Activated CD4-positive, alpha-beta T cell treated with anti-CD3 and anti-CD28 coated beads, Interleukin-2, amount 10 ng/mL, durations not matched to agents 24 days and 14 days (primary cell): ENCODE results near the gene KRCC1. TPM values are rescaled to one million over a fixed set of nuclear protein-coding genes. Genes with fewer than 3 reads are reported as not detected.
"Not testable (repeated sequence)": the region's sequence is repeated elsewhere in the genome, so short reads cannot be mapped to it uniquely, and the experiment has no call there.

Experiments
- DNase-seq: peaks from one replicate; pipeline ENCODE4 v3.0.0; 2022
- H3K27ac Mint-ChIP-seq: one replicate; pipeline ENCODE4 v1.8.0; 2022; ENCODE audit warnings: mild to moderate bottlenecking, mixed read lengths
- H3K27me3 Mint-ChIP-seq: one replicate; pipeline ENCODE4 v1.8.0; 2022; ENCODE audit warnings: mixed read lengths
- H3K36me3 Mint-ChIP-seq: one replicate; pipeline ENCODE4 v1.8.0; 2022; ENCODE audit warnings: low read depth, mild to moderate bottlenecking, mixed read lengths
- H3K4me1 Mint-ChIP-seq: one replicate; pipeline ENCODE4 v1.8.0; 2021; ENCODE audit warnings: mixed read lengths
- H3K4me3 Mint-ChIP-seq: one replicate; pipeline ENCODE4 v1.8.0; 2022; ENCODE audit warnings: mild to moderate bottlenecking, moderate library complexity, mixed read lengths
- H3K9me3 Mint-ChIP-seq: one replicate; pipeline ENCODE4 v1.8.0; 2021; ENCODE audit warnings: mixed read lengths
- intact Hi-C: fragments of 100-400 bp; cut with micrococcal nuclease; formaldehyde crosslinking; loops from one replicate; pipeline ENCODE4 v1.15.1; 2023
- total RNA-seq: library from RNA; stranded (reverse); gene quantifications from 2 replicates; pipeline ENCODE4 v1.2.3, GENCODE V29; 2022

The KRCC1 gene
- total RNA-seq, 1 donor from 2014 or later, result 16.5 TPM

DNA sequence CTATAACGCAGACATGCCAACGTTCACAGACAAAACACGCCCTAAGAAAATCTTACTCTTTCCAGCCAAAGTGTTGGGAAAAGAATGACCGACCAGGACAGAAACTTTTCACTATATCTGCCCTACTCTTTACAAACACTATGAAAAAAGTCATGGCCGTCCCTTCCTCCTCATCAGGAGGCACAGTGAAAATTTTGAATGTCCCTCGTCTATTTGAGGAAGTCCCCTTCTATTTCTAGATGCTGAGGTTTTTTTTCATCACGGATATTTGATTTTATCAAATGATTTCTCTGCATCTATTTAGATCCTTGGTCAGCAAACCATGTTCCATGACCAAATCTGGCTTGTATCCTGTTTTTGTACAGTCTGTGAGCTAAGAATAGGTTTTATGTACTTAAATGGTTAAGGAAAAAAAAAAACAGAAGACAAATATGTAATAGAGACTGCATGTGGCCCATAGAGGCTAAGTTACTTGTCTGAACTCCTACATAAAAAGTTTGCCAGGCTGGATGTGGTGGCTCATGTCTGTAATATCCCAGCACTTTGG is 61.2 kb downstream of the KRCC1 start:
- H3K27me3 Mint-ChIP-seq, H3K4me1 Mint-ChIP-seq, H3K9me3 Mint-ChIP-seq, intact Hi-C loops, DNase-seq, H3K36me3 Mint-ChIP-seq, H3K4me3 Mint-ChIP-seq, H3K27ac Mint-ChIP-seq: not testable (repeated sequence)

DNA sequence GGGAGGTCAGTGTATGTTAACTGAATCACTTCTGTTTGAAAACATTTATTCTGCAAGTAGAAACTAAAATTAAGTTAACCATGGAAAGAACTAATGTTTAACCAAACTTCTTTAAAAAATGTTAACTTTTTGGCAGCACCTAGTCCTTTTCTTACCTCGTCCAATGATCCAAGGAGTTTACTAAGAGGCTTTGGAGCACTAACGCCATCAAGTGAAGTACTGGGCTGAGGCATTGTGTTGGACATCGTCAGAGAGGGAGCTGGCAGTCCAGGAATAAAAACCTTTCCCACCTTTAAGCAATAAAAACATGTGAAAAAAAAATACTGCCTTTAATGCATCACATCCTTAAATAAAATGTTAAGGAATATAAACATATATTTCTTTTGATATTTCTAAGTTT is 63.0 kb downstream of the KRCC1 start:
- H3K4me3 Mint-ChIP-seq, H3K27me3 Mint-ChIP-seq, H3K27ac Mint-ChIP-seq, H3K4me1 Mint-ChIP-seq, H3K36me3 Mint-ChIP-seq, H3K9me3 Mint-ChIP-seq, DNase-seq, intact Hi-C loops: not testable (repeated sequence)

DNA sequence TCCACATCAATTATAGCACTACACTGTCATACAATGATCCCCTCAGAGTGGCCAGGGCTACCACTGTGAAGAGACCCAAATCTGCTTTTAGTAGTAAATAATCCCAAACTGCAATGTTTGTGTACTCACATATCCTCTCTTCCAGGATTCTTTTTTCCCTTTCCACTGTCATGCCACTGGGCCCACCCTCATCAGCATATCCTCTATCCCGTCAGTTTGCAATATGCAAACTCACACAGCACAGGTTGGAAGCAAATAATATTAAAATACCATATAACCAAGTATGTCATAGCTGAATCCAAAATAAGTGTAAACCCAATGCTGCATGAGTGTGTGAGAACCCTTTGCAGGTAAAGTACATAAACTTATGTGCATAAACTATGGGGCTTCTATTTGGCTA is 68.1 kb downstream of the KRCC1 start:
- H3K9me3 Mint-ChIP-seq, H3K27me3 Mint-ChIP-seq, H3K36me3 Mint-ChIP-seq, intact Hi-C loops, H3K4me3 Mint-ChIP-seq, H3K4me1 Mint-ChIP-seq, DNase-seq, H3K27ac Mint-ChIP-seq: not testable (repeated sequence)

DNA sequence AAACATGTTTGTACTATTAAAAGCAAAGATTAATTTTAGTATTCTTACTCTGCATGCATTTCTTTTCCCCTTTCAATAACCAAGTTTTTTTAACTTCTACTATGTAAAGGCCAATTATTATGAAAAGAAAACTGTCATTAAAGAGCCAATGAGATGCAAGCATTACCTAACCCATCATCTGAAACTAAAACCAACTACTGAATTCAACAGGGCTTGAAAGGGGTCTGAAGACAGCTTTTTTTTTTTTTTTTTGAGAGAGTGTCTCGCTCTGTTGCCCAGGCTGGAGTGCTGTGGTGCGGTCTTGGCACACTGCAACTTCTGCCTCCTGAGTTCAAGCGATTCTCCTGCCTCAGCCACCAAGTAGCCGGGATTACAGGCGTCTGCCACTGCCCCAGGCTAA is 69.7 kb downstream of the KRCC1 start:
- intact Hi-C loops, H3K27ac Mint-ChIP-seq, H3K4me3 Mint-ChIP-seq, H3K9me3 Mint-ChIP-seq, H3K36me3 Mint-ChIP-seq, H3K4me1 Mint-ChIP-seq, DNase-seq, H3K27me3 Mint-ChIP-seq: not testable (repeated sequence)

DNA sequence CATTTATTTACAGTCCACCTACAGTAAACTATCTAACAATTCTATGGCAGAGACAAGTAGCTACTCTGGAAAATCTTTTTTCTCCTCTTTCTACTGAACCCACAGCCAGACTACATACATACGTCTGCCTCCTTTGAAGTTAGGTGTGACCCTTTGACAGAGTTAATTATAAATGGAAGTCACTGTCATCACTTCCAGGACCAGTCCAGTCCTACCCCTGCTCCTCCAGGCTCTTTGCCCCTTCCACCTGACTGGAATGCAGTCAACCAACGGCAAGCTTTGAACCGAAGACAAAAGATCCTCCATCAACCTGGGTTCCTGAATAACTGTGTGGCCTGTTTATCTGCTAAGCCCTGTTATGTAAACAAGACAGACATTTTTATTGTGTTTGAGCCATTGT is 74.4 kb downstream of the KRCC1 start:
- H3K27ac Mint-ChIP-seq, H3K9me3 Mint-ChIP-seq, H3K36me3 Mint-ChIP-seq, DNase-seq, intact Hi-C loops, H3K27me3 Mint-ChIP-seq, H3K4me1 Mint-ChIP-seq, H3K4me3 Mint-ChIP-seq: not testable (repeated sequence)

Other genes with a start within 250 kb of the KRCC1 start
- 1.4 and 2.4 TPM in 2 replicates for gene RGPD2, start 230.0 kb downstream of the KRCC1 start, total RNA-seq
- 34.0 and 34.9 TPM in 2 replicates for gene RNU2-63P, start 39.2 kb downstream of the KRCC1 start, total RNA-seq
- not detected in 2 replicates for gene SMYD1, start 12.0 kb upstream of the KRCC1 start, total RNA-seq
- gene FABP1, start 72.3 kb upstream of the KRCC1 start, total RNA-seq, result not detected in 2 replicates
- gene THNSL2, start 114.6 kb upstream of the KRCC1 start, total RNA-seq, result 0.17 and 0.49 TPM in 2 replicates